Measurements from ENCODE around the gene TEKT3.

The TEKT3 gene

GRCh38 chr17:15274017-15274416 lies 67.4 kb downstream of the TEKT3 start:
- H3K9me3 ChIP-seq (ENCODE audit: control insufficient read depth, low read length), result no peaks in the 10 kb centered on the region
- no peak overlapping the region for H2AFZ ChIP-seq
- H3K27me3 ChIP-seq (ENCODE audit: control insufficient read depth, insufficient read depth, low read length), result no peaks in the 10 kb centered on the region
- no peak overlapping the region for H3K4me2 ChIP-seq (ENCODE audit: low read length)
- H3K9ac ChIP-seq, result no peak overlapping the region
- H3K36me3 ChIP-seq (ENCODE audit: control insufficient read depth, insufficient read depth, low read length), result no peaks in the 10 kb centered on the region
- no peaks in the 10 kb centered on the region for H3K4me1 ChIP-seq
- H3K27ac ChIP-seq, result no peak overlapping the region
- TF ChIP-seq CTCF (IDR thresholded peaks at IDR 0.05), result no peak
- no peak overlapping the region for H3K4me3 ChIP-seq (ENCODE audit: low read depth, low read length)
- no peaks in the 10 kb centered on the region for H3K79me2 ChIP-seq

GRCh38 chr17:15273141-15273793 lies 68.1 kb downstream of the TEKT3 start:
- H3K9me3 ChIP-seq (ENCODE audit: control insufficient read depth, low read length), result no peaks in the 10 kb centered on the region
- H2AFZ ChIP-seq, result no peak overlapping the region
- TF ChIP-seq CTCF (IDR thresholded peaks at IDR 0.05), result no peak
- H3K27ac ChIP-seq, result no peak overlapping the region
- no peaks in the 10 kb centered on the region for H3K27me3 ChIP-seq (ENCODE audit: control insufficient read depth, insufficient read depth, low read length)
- no peak overlapping the region for H3K4me3 ChIP-seq (ENCODE audit: low read depth, low read length)
- no peak overlapping the region for H3K9ac ChIP-seq
- H3K4me1 ChIP-seq, result no peaks in the 10 kb centered on the region
- no peaks in the 10 kb centered on the region for H3K36me3 ChIP-seq (ENCODE audit: control insufficient read depth, insufficient read depth, low read length)
- no peak overlapping the region for H3K4me2 ChIP-seq (ENCODE audit: low read length)
- no peaks in the 10 kb centered on the region for H3K79me2 ChIP-seq

- Histone ChIP-seq H3K4me1 (no peaks in the 10 kb centered on the region), H3K79me2 (no peaks in the 10 kb centered on the region), H3K36me3 (ENCODE audit: control insufficient read depth, insufficient read depth, low read length) (no peaks in the 10 kb centered on the region), H2AFZ (no peak overlapping the region), H3K9ac (no peak overlapping the region), H3K4me2 (ENCODE audit: low read length) (no peak overlapping the region), H3K27me3 (ENCODE audit: control insufficient read depth, insufficient read depth, low read length) (no peaks in the 10 kb centered on the region), H3K9me3 (ENCODE audit: control insufficient read depth, low read length) (no peaks in the 10 kb centered on the region), H3K27ac (no peak overlapping the region), H3K4me3 (ENCODE audit: low read depth, low read length) (no peak overlapping the region)
- TF ChIP-seq CTCF (IDR thresholded peaks at IDR 0.05), result no peak
Observed at GRCh38 chr17:15271741-15272140, 69.7 kb downstream of the TEKT3 start.

- Histone ChIP-seq H3K4me1 (no peaks in the 10 kb centered on the region), H3K9ac (no peak overlapping the region), H2AFZ (no peak overlapping the region), H3K9me3 (ENCODE audit: control insufficient read depth, low read length) (no peaks in the 10 kb centered on the region), H3K27ac (no peak overlapping the region), H3K4me2 (ENCODE audit: low read length) (no peak overlapping the region), H3K27me3 (ENCODE audit: control insufficient read depth, insufficient read depth, low read length) (no peaks in the 10 kb centered on the region), H3K36me3 (ENCODE audit: control insufficient read depth, insufficient read depth, low read length) (no peaks in the 10 kb centered on the region), H3K4me3 (ENCODE audit: low read depth, low read length) (no peak overlapping the region), H3K79me2 (no peaks in the 10 kb centered on the region)
- TF ChIP-seq CTCF (IDR thresholded peaks at IDR 0.05), result no peak
Observed at GRCh38 chr17:15270628-15271381, 70.6 kb downstream of the TEKT3 start.

- H3K4me2 ChIP-seq (ENCODE audit: low read length), result no peak overlapping the region
- H3K9ac ChIP-seq, result no peak overlapping the region
- H3K4me3 ChIP-seq (ENCODE audit: low read depth, low read length), result no peak overlapping the region
- TF ChIP-seq CTCF (IDR thresholded peaks at IDR 0.05), result no peak
- H3K4me1 ChIP-seq, result no peaks in the 10 kb centered on the region
- H2AFZ ChIP-seq, result no peak overlapping the region
- no peaks in the 10 kb centered on the region for H3K9me3 ChIP-seq (ENCODE audit: control insufficient read depth, low read length)
- no peaks in the 10 kb centered on the region for H3K27me3 ChIP-seq (ENCODE audit: control insufficient read depth, insufficient read depth, low read length)
- no peaks in the 10 kb centered on the region for H3K79me2 ChIP-seq
- no peaks in the 10 kb centered on the region for H3K36me3 ChIP-seq (ENCODE audit: control insufficient read depth, insufficient read depth, low read length)
- no peak overlapping the region for H3K27ac ChIP-seq
Observed at GRCh38 chr17:15269780-15270089, 71.7 kb downstream of the TEKT3 start.
